ENCODE data around the gene TEX2.

Gene TEX2

DNA sequence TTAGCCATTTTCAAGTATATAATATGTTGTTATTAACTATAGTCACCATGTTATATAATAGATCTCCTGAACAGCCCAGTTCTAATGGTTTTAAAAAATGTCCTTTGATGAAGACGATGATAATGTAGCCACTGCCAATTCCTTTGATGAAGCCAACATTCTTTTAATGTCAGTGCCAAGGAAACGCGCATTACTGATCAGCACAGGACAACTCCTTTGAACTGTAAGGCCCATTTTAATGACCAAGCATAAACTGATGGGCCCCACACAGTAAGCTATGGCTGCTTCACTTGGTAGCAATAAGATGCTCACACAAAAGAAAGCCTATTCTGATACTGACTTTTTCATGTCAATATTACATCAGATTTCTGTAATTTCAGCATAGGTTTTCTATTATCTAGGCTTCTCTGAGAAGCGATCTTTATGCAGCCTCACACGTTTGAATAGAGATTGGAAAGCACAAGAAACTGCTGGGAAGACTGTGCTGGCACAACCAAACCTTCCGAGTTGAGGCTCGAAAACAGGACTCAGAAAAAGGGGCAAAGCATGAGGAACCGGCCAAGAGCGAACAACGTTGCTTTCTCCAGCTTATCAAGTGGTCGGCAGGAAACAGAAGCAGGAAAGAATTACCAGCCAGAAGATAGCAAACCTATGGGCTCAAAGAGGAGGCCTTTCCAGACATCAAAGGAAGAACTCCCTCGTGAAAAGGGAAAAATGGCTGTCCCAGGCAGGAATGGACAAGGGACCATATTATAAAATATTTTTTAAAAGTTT lies 152.5 kb downstream of the TEX2 start:
- no peak for DNase-seq

- no peak for DNase-seq
Measured at GRCh38 chr17:64109400-64109799, 153.7 kb downstream of the TEX2 start.

GRCh38 chr17:64107500-64108236 lies 155.4 kb downstream of the TEX2 start:
- no peak for DNase-seq

DNA sequence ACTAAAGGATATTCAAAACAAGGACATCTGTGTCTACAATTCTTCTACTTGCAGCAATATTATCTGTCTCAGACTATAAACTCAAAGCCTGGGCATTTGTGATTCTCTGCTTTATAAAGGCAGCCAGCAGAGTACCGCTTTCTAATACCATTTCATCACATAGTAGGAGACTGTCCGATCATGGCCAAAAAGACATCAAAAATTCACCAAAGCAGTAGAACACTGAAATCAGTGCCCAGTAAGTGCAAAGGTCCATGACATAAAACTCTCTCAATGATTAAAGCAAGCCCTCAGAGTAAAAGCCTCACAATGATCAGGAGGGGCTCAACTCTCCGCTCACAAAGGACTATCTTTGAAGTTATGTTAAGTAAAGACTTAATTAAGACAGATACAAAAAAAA lies 156.1 kb downstream of the TEX2 start:
- no peak for DNase-seq

DNA sequence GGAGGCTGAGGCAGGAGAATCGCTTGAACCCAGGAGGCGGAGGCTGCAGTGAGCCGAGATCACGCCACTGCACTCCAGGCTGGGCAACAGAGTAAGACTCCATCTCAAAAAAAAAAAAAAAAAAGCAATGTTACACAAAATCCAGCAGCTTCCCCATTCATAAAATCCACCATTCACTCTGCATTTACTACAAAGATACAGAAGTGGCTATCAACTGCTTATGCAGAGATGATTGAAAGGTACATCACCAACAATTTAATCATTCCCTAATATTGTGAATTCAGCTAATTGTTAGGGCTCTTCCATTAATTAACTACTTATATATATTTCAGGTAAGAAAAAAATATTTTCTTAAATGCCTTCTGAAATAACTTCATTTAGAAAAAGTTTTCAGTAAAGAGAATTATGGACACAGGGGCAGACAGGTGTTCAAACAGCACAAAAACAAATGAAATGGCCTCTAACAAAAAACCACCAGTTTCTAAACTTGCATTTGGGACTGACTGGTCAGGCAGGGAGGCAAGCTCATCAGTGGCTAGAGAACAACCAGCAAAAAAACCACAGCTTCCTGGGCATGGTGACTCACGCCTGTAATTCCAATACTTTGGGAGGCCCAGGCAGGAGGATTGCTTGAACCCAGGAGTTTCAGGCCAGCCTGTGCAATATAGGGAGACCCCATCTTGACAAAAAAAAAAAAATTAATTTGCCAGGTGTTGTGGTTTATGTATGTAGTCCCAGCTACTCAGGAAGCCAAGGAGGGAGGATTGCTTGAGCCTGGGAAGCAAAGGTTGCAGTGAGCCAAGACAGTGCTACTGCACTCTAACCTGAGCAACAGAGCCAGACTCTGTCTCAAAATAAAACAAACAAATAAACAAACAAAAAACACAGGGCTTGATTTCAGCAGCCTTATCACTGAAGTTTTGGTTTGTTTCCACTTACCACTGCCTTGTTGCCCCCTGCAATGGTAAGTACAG lies 159.4 kb downstream of the TEX2 start:
- no peak for DNase-seq

- no peak for DNase-seq
Measured at GRCh38 chr17:64102627-64103390, 160.3 kb downstream of the TEX2 start.

DNA sequence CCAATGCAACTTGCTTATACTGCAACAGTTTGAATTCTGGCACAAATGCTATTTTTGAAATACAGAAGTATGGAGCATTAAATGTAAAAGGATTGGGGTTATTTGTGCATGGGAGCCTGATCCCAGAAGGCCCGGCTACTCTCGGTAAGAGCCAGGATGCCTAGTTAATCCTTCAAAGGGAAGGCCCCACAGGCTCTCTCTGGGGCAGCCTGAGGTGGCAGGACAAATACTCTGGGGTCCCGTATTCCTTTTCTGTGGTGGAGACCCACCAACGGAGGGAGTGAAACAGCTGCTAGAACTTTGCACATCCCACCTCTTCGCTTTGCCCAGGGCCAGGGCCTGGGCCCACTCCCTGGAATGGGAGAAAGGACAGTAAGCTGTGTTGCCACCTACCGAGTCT lies 163.5 kb downstream of the TEX2 start:
- DNase-seq: no peak
